AG04449 (cell line): ENCODE data around the gene IGSF11.

ENCODE experiments used
- CTCF ChIA-PET: fragments of 350-600 bp; formaldehyde crosslinking; extraction: SDS; loops from one replicate; lab custom pipeline; 2021; ENCODE audit warnings: antibody characterized with exemption; lab: Yijun Ruan, JAX
- POLR2A ChIA-PET: fragments of 400-600, 350-600 bp; formaldehyde crosslinking; extraction: SDS; loops from one replicate; lab custom pipeline; 2020; ENCODE audit warnings: antibody characterized with exemption, inconsistent platforms; lab: Yijun Ruan, JAX
- DNase-seq: peaks from one replicate; pipeline ENCODE4 v3.0.0-alpha.2; 2010; ENCODE audit warnings: low read depth, low spot score
- H3K4me3 ChIP-seq: 2 replicates; pipeline ENCODE4 v1.5.1; 2011; ENCODE audit warnings: low read depth, mild to moderate bottlenecking, control low read depth, low read length
- CTCF ChIP-seq: IDR thresholded peaks from one replicate; pipeline ENCODE4 v1.5.1; 2011; ENCODE audit warnings: mild to moderate bottlenecking, moderate library complexity, low read length, control low read depth, inconsistent platforms; ENCODE audit not compliant: insufficient read depth; ENCODE audit errors: missing control alignments

The IGSF11 gene

GRCh38 chr3:118910332-118910731 lies 124.3 kb downstream of the IGSF11 start:
- ChIA-PET POLR2A (no interaction called here), CTCF (no interaction called here)
- TF ChIP-seq CTCF, result no peak
- no peak overlapping the region for H3K4me3 ChIP-seq
- DNase-seq, result no peak

DNA sequence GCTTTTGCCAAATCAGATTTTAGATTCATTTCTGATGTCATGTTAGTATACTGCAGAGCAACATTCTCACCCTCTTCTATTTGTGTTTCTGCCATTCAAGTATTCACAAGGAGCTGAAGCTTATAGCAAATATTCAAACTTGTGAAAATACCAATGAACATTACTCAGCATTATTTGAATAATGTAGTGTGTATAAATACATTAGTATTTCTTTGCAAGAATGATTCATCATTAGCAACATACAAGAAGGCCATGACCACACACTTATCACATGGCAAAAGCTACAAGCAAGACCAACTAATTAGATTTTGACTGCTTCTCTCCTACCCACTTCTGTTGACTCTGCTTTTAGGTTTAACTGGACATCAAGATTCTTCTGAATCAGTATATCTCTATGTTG lies 124.9 kb downstream of the IGSF11 start:
- no peak overlapping the region for H3K4me3 ChIP-seq
- ChIA-PET POLR2A (no interaction called here), CTCF (no interaction called here)
- DNase-seq, result no peak
- no peak for TF ChIP-seq CTCF

DNA sequence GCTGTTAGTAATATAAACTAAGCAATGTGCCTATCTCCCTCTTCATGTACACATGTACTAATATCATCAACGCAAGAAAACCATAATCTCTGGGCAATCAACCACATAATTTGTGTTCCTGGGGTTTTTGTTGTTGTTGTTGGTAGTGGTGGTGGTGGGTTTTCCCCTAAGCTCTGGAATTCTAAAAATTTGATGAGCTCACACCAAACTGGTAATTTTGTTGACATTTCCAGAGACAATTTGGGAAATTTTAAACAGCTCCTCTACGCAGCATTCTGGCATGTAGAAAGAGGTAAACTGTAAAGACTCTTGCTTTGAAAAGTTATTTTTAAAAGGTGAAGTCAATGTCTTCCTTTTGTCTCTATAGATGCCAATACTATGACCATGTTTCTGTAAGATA lies 126.7 kb downstream of the IGSF11 start:
- no peak overlapping the region for H3K4me3 ChIP-seq
- CTCF ChIA-PET, result no interaction called here
- no peak for TF ChIP-seq CTCF
- DNase-seq, result no peak
- POLR2A ChIA-PET, result no interaction called here

- no peak for TF ChIP-seq CTCF
- CTCF ChIA-PET, result interaction anchor here (0.7 to 1.6 kb wide), 2 partner anchors 16 to 19 kb away, joined by 3 to 7 read pairs; no protein-coding TSS in a partner anchor
- no peak for DNase-seq
- POLR2A ChIA-PET, result no interaction called here
- H3K4me3 ChIP-seq, result no peak overlapping the region
Observed at GRCh38 chr3:118900737-118901525, 133.7 kb downstream of the IGSF11 start.

GRCh38 chr3:118890206-118890605 lies 144.4 kb downstream of the IGSF11 start:
- POLR2A ChIA-PET, result no interaction called here
- no peak for TF ChIP-seq CTCF

GRCh38 chr3:118889691-118890090 lies 145.0 kb downstream of the IGSF11 start:
- POLR2A ChIA-PET, result no interaction called here
- H3K4me3 ChIP-seq, result no peak overlapping the region
- TF ChIP-seq CTCF, result no peak
- CTCF ChIA-PET, result interaction anchor here (1.2 kb wide), 1 partner anchor 209 kb away, joined by 4 read pairs; no protein-coding TSS in a partner anchor
- DNase-seq, result no peak

More at GRCh38 chr3:118890206-118890605, 144.4 kb downstream of the IGSF11 start:
- H3K4me3 ChIP-seq, result no peak overlapping the region
- CTCF ChIA-PET, result interaction anchor here (1.2 kb wide), 1 partner anchor 208 kb away, joined by 4 read pairs; no protein-coding TSS in a partner anchor
- DNase-seq, result no peak
